ENCODE results near the gene NHS. TPM values are rescaled to one million over a fixed set of nuclear protein-coding genes. Genes with fewer than 3 reads are reported as not detected.

Gene NHS
- total and polyA plus RNA-seq, 10 donors = 0.32 to 3.1 (median 2.1) TPM

- WGBS, 5 donors = 71 to 93% (median 81%) methylated on average over 4 of the region's 4 CpGs
- Histone ChIP-seq H3K27me3 (replicated peaks in 1 of 7) (peaks cover 0 to 7% (median 0%) of the 10 kb centered on the region in 7 donors), H3K36me3 (no peaks in the 10 kb centered on the region), H3K27ac (no peak overlapping the region), H3K9me3 (no peaks in the 10 kb centered on the region), H3K4me1 (no peaks in the 10 kb centered on the region), H3K4me3 (no peak overlapping the region)
- TF ChIP-seq POLR2A (IDR thresholded peaks at IDR 0.05) = no peak
- TF ChIP-seq POLR2AphosphoS5 (IDR thresholded peaks at IDR 0.05) = no peak
- TF ChIP-seq, protein P1, sequence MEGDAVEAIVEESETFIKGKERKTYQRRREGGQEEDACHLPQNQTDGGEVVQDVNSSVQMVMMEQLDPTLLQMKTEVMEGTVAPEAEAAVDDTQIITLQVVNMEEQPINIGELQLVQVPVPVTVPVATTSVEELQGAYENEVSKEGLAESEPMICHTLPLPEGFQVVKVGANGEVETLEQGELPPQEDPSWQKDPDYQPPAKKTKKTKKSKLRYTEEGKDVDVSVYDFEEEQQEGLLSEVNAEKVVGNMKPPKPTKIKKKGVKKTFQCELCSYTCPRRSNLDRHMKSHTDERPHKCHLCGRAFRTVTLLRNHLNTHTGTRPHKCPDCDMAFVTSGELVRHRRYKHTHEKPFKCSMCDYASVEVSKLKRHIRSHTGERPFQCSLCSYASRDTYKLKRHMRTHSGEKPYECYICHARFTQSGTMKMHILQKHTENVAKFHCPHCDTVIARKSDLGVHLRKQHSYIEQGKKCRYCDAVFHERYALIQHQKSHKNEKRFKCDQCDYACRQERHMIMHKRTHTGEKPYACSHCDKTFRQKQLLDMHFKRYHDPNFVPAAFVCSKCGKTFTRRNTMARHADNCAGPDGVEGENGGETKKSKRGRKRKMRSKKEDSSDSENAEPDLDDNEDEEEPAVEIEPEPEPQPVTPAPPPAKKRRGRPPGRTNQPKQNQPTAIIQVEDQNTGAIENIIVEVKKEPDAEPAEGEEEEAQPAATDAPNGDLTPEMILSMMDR (IDR thresholded peaks at IDR 0.05 in 8 of 11, conservative IDR thresholded peaks at IDR 0.05 in 3 of 11) = no peak
- no peak for DNase-seq
- intact Hi-C loops (cut with DNase I; ENCODE audit: low total_unique reads) = no loop called here
Observed at GRCh38 chrX:17621566-17622270, 246.7 kb downstream of the NHS start.

GRCh38 chrX:17622331-17622730 lies 247.3 kb downstream of the NHS start:
- 54 to 92% (median 86%) methylated on average over 1 to 3 of the region's 3 CpGs for WGBS, 5 donors
- Histone ChIP-seq H3K36me3 (no peaks in the 10 kb centered on the region), H3K27me3 (replicated peaks in 1 of 7) (peaks cover 0 to 7% (median 0%) of the 10 kb centered on the region in 7 donors), H3K4me1 (no peaks in the 10 kb centered on the region), H3K4me3 (no peak overlapping the region), H3K27ac (no peak overlapping the region), H3K9me3 (no peaks in the 10 kb centered on the region)
- no peak for DNase-seq
- no peak for TF ChIP-seq POLR2A (IDR thresholded peaks at IDR 0.05)
- TF ChIP-seq, protein P1 (IDR thresholded peaks at IDR 0.05 in 8 of 11, conservative IDR thresholded peaks at IDR 0.05 in 3 of 11) = no peak
- intact Hi-C loops (cut with DNase I; ENCODE audit: low total_unique reads) = no loop called here

DNA sequence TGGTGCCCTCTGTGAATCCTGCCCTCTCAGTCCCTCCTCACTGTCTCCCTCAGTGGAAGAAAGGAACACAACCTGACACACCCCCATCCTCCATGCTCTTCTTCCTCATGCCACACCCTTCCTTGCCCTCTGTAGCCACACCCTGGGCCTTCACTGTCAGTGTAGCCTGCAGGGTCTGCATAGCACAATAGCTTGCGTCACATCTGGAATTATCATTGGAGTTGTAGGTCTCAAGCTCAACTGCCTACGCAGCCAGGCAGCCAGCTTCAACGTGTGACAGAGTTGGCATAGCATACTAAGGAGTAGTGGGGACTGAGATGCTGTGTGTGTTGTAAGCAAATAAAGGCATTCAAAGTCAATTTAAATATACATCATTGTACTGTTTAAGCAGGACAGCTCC lies 248.8 kb downstream of the NHS start:
- no peak for DNase-seq
- H3K36me3 ChIP-seq = no peaks in the 10 kb centered on the region
- H3K27ac ChIP-seq = no peak overlapping the region
- H3K4me1 ChIP-seq = no peaks in the 10 kb centered on the region
- H3K27me3 ChIP-seq (replicated peaks in 1 of 7) = peaks cover 0 to 7% (median 0%) of the 10 kb centered on the region in 7 donors
- H3K4me3 ChIP-seq = no peak overlapping the region
- WGBS, 5 donors = 71 to 90% (median 81%) methylated on average over 3 of the region's 3 CpGs
- intact Hi-C loops (cut with DNase I; ENCODE audit: low total_unique reads) = no loop called here
- TF ChIP-seq, protein P1 (IDR thresholded peaks at IDR 0.05 in 8 of 11, conservative IDR thresholded peaks at IDR 0.05 in 3 of 11) = no peak
- no peak for TF ChIP-seq POLR2A (IDR thresholded peaks at IDR 0.05)
- no peak for TF ChIP-seq POLR2AphosphoS5 (IDR thresholded peaks at IDR 0.05)
- no peaks in the 10 kb centered on the region for H3K9me3 ChIP-seq

DNA sequence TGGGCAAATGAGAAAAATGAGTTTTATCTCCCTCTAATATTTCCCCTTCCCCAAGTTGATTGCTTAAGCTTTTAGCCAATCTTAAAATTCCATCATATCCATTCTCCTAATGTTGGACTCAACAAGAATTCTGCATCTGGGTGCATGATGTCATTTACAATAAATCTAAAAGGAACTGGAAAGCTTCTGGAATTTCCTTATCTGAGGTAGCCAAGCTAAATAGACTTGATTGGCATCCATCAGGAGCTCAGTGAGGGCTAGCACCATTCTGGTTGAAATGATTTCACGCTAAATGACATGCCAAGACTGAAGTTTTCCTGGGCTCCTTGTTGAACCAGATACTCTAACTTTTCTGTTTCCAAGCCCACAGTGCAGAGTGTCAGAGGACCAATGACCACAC lies 252.0 kb downstream of the NHS start:
- intact Hi-C loops (cut with DNase I; ENCODE audit: low total_unique reads) = no loop called here
- WGBS, 5 donors = 71 to 94% (median 84%) methylated on average over 1 of the region's 1 CpG; no CpG with 5 or more reads in 1 of the 5 donors
- DNase-seq = no peak
- no peak for TF ChIP-seq POLR2A (IDR thresholded peaks at IDR 0.05)
- TF ChIP-seq, protein P1 (IDR thresholded peaks at IDR 0.05 in 8 of 11, conservative IDR thresholded peaks at IDR 0.05 in 3 of 11) = no peak
- TF ChIP-seq POLR2AphosphoS5 (IDR thresholded peaks at IDR 0.05) = no peak
- no peaks in the 10 kb centered on the region for H3K4me1 ChIP-seq
- no peaks in the 10 kb centered on the region for H3K9me3 ChIP-seq
- no peaks in the 10 kb centered on the region for H3K36me3 ChIP-seq
- no peak overlapping the region for H3K27ac ChIP-seq
- peaks cover 0 to 7% (median 0%) of the 10 kb centered on the region in 7 donors for H3K27me3 ChIP-seq (replicated peaks in 1 of 7)
- H3K4me3 ChIP-seq = no peak overlapping the region
